IPS-20b (cell line): Measurements from ENCODE around the gene CDH13.

Source experiments
- H3K27ac ChIP-seq: one replicate; pipeline ENCODE4 v1.5.1; 2013; ENCODE audit warnings: low read length
- H3K27me3 ChIP-seq: 2 replicates; pipeline ENCODE4 v1.6.1; 2013; ENCODE audit warnings: mild to moderate bottlenecking, low read length, inconsistent platforms; ENCODE audit not compliant: insufficient read depth
- H3K36me3 ChIP-seq: 2 replicates; pipeline ENCODE4 v1.6.1; 2013; ENCODE audit warnings: low read depth, mild to moderate bottlenecking, inconsistent platforms, low read length, moderate library complexity; ENCODE audit not compliant: insufficient read depth
- H3K4me1 ChIP-seq: 2 replicates; pipeline ENCODE4 v1.6.1; 2013; ENCODE audit warnings: mild to moderate bottlenecking, control low read depth, inconsistent platforms, low read length, moderate library complexity; ENCODE audit not compliant: insufficient read depth
- H3K4me3 ChIP-seq: 2 replicates; pipeline ENCODE4 v1.5.1; 2013; ENCODE audit warnings: mild to moderate bottlenecking, low read length, inconsistent platforms
- H3K9ac ChIP-seq: 2 replicates; pipeline ENCODE4 v1.6.1; 2013; ENCODE audit warnings: low read depth, mild to moderate bottlenecking, inconsistent platforms, low read length, moderate library complexity
- H3K9me3 ChIP-seq: 2 replicates; pipeline ENCODE4 v1.6.1; 2013; ENCODE audit warnings: mild to moderate bottlenecking, low read depth, low read length, inconsistent platforms; ENCODE audit not compliant: insufficient read depth

Gene CDH13

DNA sequence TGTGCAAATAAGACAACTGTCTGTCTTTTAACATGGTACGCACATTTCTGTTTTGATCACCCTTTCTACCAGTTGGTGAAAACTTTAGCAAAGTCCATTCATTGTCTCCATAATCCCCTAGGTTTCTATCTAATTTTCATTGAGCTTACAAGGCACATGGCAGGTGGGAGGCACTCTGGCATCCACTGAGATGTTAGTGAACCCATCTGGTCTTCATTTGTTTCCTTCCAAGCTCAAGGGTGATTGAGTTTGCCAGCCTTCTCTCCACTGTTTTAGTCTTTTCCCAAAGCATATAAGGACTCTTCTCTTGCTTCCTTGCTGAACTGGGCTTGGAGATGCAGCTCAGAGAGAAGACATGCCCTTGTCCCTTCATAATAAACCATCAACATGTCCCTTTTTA, 179.1 kb downstream of the CDH13 start:
- Histone ChIP-seq H3K27ac (no peak overlapping the region), H3K9ac (no peak overlapping the region), H3K4me1 (no peaks in the 10 kb centered on the region), H3K9me3 (no peaks in the 10 kb centered on the region), H3K36me3 (no peaks in the 10 kb centered on the region), H3K27me3 (no peaks in the 10 kb centered on the region), H3K4me3 (no peak overlapping the region)

DNA sequence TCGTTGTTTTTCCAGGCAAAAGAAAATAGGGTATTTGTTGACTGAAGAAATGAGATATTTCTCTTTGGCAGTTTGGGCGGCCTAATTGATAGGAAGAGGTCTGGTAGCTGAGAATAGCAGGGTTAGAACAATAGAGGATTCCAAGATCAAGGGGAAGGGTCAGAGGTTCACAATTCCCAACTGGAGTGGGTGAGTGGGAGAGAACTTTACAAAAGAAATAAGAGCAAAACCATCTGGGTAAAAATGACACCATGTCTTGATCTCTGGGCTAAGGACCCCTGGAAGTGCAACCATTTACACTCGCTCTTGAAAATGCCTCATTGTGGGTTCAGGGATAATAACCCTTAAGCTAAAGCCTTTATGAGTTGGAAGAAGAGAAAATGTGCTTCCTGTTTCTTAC, 180.5 kb downstream of the CDH13 start:
- Histone ChIP-seq H3K4me3 (no peak overlapping the region), H3K9me3 (no peaks in the 10 kb centered on the region), H3K4me1 (no peaks in the 10 kb centered on the region), H3K9ac (no peak overlapping the region), H3K36me3 (no peaks in the 10 kb centered on the region), H3K27ac (no peak overlapping the region), H3K27me3 (no peaks in the 10 kb centered on the region)

DNA sequence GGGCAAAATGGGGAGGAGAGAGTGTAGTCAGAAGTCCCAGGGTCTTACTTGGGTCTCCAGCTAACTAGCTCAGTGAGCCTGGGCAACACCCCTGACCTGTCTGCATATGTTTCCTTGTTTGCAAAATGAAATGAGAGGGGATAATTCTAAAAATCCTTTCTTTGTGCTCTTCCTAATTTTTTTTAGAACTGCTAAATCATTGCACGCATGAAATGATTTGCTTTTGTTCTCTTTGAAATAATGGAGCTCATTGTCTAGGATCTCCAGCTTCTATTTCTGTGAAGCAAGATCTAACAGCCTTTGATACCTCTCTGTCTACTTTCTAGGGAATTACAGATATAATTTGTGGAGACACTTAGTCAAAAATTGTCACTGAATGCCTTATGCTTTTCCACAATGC, 181.3 kb downstream of the CDH13 start:
- Histone ChIP-seq H3K36me3 (no peaks in the 10 kb centered on the region), H3K9me3 (no peaks in the 10 kb centered on the region), H3K27ac (no peak overlapping the region), H3K4me1 (no peaks in the 10 kb centered on the region), H3K9ac (no peak overlapping the region), H3K27me3 (no peaks in the 10 kb centered on the region), H3K4me3 (no peak overlapping the region)

DNA sequence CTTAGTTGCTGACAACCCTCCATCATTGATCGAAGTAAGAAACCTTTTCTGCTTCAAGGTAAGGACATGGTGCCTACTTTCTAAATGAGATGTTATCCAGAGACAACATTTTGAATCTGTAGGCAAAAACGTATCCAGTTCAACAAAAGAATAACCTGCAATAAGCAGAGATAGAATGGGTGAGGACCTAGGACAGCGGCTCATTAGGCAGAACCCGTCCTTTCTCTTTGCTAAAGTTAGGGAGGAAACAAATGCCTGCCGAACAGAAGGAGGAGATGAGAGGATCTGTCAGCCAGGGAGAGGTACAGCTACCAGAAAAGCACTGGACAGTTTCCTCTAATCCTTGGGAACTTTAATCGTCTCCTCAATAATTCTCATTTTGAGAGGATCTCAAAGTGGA, 183.3 kb downstream of the CDH13 start:
- Histone ChIP-seq H3K4me3 (no peak overlapping the region), H3K9me3 (no peaks in the 10 kb centered on the region), H3K4me1 (no peaks in the 10 kb centered on the region), H3K36me3 (no peaks in the 10 kb centered on the region), H3K27me3 (no peaks in the 10 kb centered on the region), H3K9ac (no peak overlapping the region), H3K27ac (no peak overlapping the region)

DNA sequence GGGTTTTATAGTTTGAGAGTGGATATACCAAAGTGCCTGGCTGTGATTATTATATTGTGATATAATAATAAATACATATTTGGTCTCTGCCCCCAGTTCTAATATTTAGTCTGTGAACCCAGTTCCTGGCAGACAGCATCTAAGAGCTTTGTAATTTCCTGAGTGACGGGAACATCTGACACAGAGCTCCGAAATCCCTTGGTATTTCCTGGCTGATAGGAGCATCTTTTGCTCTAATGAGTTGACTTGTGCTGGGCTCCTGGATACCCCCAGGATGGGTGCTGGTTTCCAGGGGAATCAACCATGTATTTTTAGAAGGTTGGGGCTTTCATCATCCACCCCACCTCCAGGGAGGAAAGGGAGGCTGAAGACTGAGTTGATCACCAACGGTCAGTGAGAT, 187.3 kb downstream of the CDH13 start:
- no peaks in the 10 kb centered on the region for H3K9me3 ChIP-seq
- no peaks in the 10 kb centered on the region for H3K27me3 ChIP-seq
- H3K9ac ChIP-seq = no peak overlapping the region
- no peak overlapping the region for H3K4me3 ChIP-seq
- H3K27ac ChIP-seq = no peak overlapping the region
- peaks cover 13% of the 10 kb centered on the region for H3K4me1 ChIP-seq
- no peaks in the 10 kb centered on the region for H3K36me3 ChIP-seq

DNA sequence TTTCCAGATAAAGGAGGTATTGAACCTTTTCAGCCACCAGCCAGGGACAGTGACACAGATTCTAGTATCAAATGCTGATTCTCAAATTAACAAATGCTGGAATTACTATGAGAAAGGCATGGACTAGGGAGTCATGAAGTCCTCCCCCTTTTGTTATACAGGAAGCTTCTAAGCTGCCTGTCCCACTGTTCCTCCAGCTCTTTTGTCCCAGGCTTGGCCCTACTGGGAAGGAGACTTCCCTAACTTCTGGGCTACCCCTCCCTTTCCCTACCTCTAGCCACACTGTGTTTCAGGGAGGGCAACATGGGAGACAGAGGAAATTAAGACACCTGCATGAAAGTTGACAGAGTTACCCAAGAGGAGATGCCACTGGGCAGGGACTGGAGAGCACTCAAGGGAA, 192.5 kb downstream of the CDH13 start:
- no peak overlapping the region for H3K27ac ChIP-seq
- no peaks in the 10 kb centered on the region for H3K27me3 ChIP-seq
- no peak overlapping the region for H3K9ac ChIP-seq
- H3K4me1 ChIP-seq = peaks cover 15% of the 10 kb centered on the region
- no peak overlapping the region for H3K4me3 ChIP-seq
- H3K36me3 ChIP-seq = no peaks in the 10 kb centered on the region
- peaks cover 4% of the 10 kb centered on the region; the same call in 1 of the 2 replicates for H3K9me3 ChIP-seq

DNA sequence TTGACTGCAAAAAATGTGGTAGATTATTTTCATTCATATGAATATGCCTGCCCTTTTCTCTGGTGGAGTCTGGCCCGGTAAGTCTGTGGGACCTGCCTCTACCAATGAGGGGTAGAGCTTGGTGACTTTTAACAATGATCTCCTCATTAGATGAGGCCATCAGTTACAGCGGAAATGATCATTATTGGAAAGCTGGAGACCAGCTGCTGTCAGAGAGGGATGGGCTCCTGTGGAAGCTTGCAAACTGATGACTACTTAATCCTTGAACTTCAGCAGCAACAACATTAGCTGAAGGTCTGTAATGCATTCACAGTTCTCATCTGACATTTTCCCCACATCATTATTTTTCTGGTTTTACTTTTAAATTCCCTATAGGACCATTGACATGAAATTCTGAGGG, 194.1 kb downstream of the CDH13 start:
- Histone ChIP-seq H3K4me3 (no peak overlapping the region), H3K9ac (no peak overlapping the region), H3K9me3 (peaks cover 6% of the 10 kb centered on the region; the same call in 1 of the 2 replicates), H3K36me3 (no peaks in the 10 kb centered on the region), H3K27ac (no peak overlapping the region), H3K27me3 (no peaks in the 10 kb centered on the region), H3K4me1 (peaks cover 15% of the 10 kb centered on the region)

DNA sequence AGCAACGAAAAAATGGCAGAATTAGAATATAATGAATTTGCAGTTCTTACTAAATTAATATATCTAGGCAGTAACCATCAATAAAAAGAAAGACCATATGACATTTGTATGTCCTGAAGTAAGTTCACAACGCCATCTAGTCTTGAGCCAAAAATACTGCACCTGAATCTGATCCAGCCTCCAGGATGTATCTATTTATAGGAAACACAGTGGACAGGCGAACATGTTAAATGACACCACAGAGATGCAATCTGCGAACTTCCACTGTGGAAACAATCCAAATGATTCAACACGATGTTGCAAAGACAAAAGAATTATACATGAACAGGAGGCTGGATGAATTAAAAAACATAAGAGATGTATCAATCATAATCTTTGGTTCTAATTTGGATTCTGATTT, 197.6 kb downstream of the CDH13 start:
- H3K27ac ChIP-seq = no peak overlapping the region
- H3K4me1 ChIP-seq = no peaks in the 10 kb centered on the region; the same call in 1 of the 2 replicates
- H3K4me3 ChIP-seq = no peak overlapping the region
- no peaks in the 10 kb centered on the region for H3K36me3 ChIP-seq
- peaks cover 6% of the 10 kb centered on the region; the same call in 1 of the 2 replicates for H3K9me3 ChIP-seq
- no peaks in the 10 kb centered on the region for H3K27me3 ChIP-seq
- no peak overlapping the region for H3K9ac ChIP-seq

DNA sequence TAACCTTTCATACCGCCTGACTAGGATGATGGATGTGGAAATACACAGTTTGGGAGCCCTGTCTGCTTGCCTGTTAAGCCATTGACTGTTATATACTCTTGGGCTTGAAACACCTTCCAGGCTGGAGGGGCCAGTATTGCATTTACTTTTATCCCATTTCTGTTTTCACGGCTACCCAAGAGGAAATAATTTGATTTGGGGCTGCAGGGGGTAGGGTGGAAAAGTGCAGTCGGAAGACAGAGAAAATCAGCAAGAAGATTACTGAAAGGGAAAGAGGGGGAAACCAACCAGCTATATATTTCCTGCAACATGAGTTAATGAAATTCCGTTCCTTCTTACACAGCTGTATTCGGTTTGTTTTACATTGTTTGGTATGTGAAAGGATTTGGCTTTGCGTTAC, 202.5 kb downstream of the CDH13 start:
- Histone ChIP-seq H3K27ac (no peak overlapping the region), H3K4me1 (peaks cover 26% of the 10 kb centered on the region; the same call in 1 of the 2 replicates), H3K9me3 (peaks cover 2% of the 10 kb centered on the region; the same call in 1 of the 2 replicates), H3K27me3 (no peaks in the 10 kb centered on the region), H3K36me3 (no peaks in the 10 kb centered on the region), H3K4me3 (no peak overlapping the region), H3K9ac (no peak overlapping the region)

DNA sequence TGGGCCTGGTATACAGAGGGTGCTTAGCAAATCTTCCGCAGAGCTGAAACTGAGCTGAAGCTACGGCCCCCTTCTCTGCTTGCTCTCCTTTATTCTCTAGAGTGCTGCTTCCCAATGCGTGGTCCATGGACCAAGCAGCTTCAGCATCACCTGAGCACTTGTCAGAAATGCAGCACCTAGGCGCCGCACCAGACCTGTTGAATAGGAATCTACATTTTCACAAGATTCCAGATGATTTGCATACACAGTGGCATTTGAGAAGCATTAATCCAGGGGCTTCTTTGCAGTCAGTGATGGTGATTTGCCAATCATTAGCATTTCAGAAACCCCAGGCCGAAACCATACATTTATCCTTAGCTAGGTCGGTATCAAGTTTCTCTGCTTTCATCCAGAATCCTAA, 204.2 kb downstream of the CDH13 start:
- Histone ChIP-seq H3K4me1 (peaks cover 36% of the 10 kb centered on the region; the same call in 1 of the 2 replicates), H3K36me3 (no peaks in the 10 kb centered on the region), H3K27me3 (no peaks in the 10 kb centered on the region), H3K27ac (no peak overlapping the region), H3K9me3 (no peaks in the 10 kb centered on the region), H3K4me3 (no peak overlapping the region), H3K9ac (no peak overlapping the region)

DNA sequence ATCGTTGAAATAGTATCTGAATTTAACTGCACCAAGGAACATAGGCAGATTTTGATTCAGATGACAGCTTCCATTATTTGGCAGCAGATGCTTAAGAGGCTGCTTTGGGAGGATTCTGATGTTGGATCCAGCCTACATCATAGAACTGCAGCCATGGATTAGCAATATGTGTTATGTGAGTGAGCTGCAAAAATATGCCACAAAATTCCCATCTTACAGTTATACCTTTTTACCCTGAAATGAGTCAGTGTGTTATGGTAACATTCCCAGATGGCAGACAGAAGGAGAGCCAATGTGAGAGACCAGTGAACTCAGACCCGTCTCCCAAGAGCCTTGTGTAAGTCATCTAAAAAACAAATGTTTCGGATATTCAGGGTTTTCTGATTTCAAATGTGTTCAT, 206.1 kb downstream of the CDH13 start:
- Histone ChIP-seq H3K9me3 (no peaks in the 10 kb centered on the region), H3K36me3 (no peaks in the 10 kb centered on the region), H3K27ac (no peak overlapping the region), H3K27me3 (no peaks in the 10 kb centered on the region), H3K9ac (no peak overlapping the region), H3K4me1 (peaks cover 36% of the 10 kb centered on the region; the same call in 1 of the 2 replicates), H3K4me3 (no peak overlapping the region)

DNA sequence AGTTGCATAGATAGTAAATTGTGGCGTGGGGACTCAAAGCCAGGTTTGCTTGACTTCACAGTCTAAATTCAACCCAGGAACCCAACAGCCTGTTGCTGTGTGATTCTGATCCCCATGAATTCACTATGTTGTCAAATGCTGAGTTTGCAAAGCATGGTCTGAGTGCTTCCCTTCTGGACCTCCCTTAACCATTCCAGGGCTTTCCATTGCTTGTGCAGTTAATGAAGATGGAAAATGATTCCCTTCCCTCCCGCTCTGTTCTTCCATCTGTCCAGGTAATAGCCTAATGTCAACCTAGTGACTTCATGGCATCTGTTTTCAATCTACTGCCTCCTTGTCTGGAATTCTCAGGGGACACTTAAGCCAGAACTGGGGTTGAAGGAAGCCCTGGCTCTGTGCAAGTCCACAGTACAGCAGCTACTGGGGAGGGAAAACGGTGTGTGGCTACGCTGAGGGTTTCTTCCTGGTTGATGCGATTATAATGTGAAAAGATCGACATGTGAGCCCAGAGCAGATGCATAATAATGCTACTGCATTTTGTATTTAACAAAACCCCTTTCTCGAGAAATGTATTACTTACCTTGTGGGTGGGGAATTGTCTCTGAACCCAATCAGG, 206.7 kb downstream of the CDH13 start:
- no peaks in the 10 kb centered on the region for H3K9me3 ChIP-seq
- peaks cover 36% of the 10 kb centered on the region; the same call in 1 of the 2 replicates for H3K4me1 ChIP-seq
- no peak overlapping the region for H3K27ac ChIP-seq
- H3K36me3 ChIP-seq = no peaks in the 10 kb centered on the region
- no peak overlapping the region for H3K9ac ChIP-seq
- no peaks in the 10 kb centered on the region for H3K27me3 ChIP-seq
- H3K4me3 ChIP-seq = no peak overlapping the region
